Mucosa of descending colon (tissue), 3 donors: ENCODE data around the gene BANK1. TPM values are rescaled to one million over a fixed set of nuclear protein-coding genes. Genes with fewer than 3 reads are reported as not detected.

ENCODE experiments used
- ATAC-seq: fragments of 200-7000 bp; cut with Tn5 transposase; one replicate; pipeline ENCODE4 v1.9.1; 2020; ENCODE audit warnings: mild to moderate bottlenecking, moderate library complexity
- DNase-seq, 3 donors: peaks; one replicate each; pipeline ENCODE4 v3.0.0-alpha.2; 2020
- H3K36me3 ChIP-seq: fragments of 200-600 bp; one replicate; pipeline ENCODE4 v1.8.0; 2021; ENCODE audit warnings: low read depth, mild to moderate bottlenecking
- H3K4me1 ChIP-seq: fragments of 200-600 bp; one replicate; pipeline ENCODE4 v1.8.0; 2021; ENCODE audit warnings: low read depth, mild to moderate bottlenecking
- H3K4me3 ChIP-seq: fragments of 200-600 bp; one replicate; pipeline ENCODE4 v1.8.0; 2021; ENCODE audit warnings: mild to moderate bottlenecking
- H3K9me3 ChIP-seq: fragments of 200-600 bp; one replicate; pipeline ENCODE4 v1.8.0; 2021; ENCODE audit warnings: mild to moderate bottlenecking
- CTCF ChIP-seq: fragments of 200-600 bp; IDR thresholded peaks from one replicate; pipeline ENCODE4 v1.8.0; 2022; ENCODE audit warnings: antibody characterized with exemption, mild to moderate bottlenecking
- intact Hi-C, 2 donors: fragments of 100-400 bp; cut with DNase I in 1 of 2; cut with micrococcal nuclease in 1 of 2; formaldehyde crosslinking; loops; one replicate each; pipeline versions ENCODE4 v1.11.0 to v1.11.1; 2022; cut with DNase I, micrococcal nuclease
- total RNA-seq, 3 donors: library from RNA; stranded (reverse); fragmentation: NEBNext Ultra II Directional in 2 of 3; extraction: Animal tissue kit (Norgen Biotek cat#: 25700) in 2 of 3; gene quantifications; one replicate each; pipeline versions ENCODE4 v1.2.1 to v1.2.4, GENCODE V29; 2021 to 2023
- donor health status: DM: no; HTN: no; CAD: no; lungs with moderate emphysema.
- donor health status: DM: no; HTN: no; CAD: no.
- donor health status: DM: no; HTN: yes; CAD: no.

The BANK1 gene
- total RNA-seq, 3 donors from 2014 or later = 0.73 to 1.1 (median 0.78) TPM

- H3K4me1 ChIP-seq = no peaks in the 10 kb centered on the region
- H3K9me3 ChIP-seq = no peaks in the 10 kb centered on the region
- H3K36me3 ChIP-seq = no peaks in the 10 kb centered on the region
- no peak for TF ChIP-seq CTCF
- ATAC-seq (no peak), DNase-seq (no peak)
- intact Hi-C loops = no loop called here
- H3K4me3 ChIP-seq = no peak overlapping the region
These were observed 237.4 kb downstream of the BANK1 start for GRCh38 chr4:102027961-102028360.

GRCh38 chr4:102031406-102031805 is 240.9 kb downstream of the BANK1 start:
- no peak for ATAC-seq
- intact Hi-C loops = no loop called here
- TF ChIP-seq CTCF = no peak
- Histone ChIP-seq H3K4me1 (no peaks in the 10 kb centered on the region), H3K36me3 (no peaks in the 10 kb centered on the region), H3K4me3 (no peak overlapping the region), H3K9me3 (no peaks in the 10 kb centered on the region)
- DNase-seq = no peak

GRCh38 chr4:102036016-102036415 is 245.5 kb downstream of the BANK1 start:
- no peak for TF ChIP-seq CTCF
- Histone ChIP-seq H3K4me3 (no peak overlapping the region), H3K36me3 (no peaks in the 10 kb centered on the region), H3K9me3 (no peaks in the 10 kb centered on the region), H3K4me1 (no peaks in the 10 kb centered on the region)
- DNase-seq = no peak
- intact Hi-C loops = no loop called here
- no peak for ATAC-seq

- ATAC-seq (no peak), DNase-seq (no peak)
- no peak for TF ChIP-seq CTCF
- H3K9me3 ChIP-seq = no peaks in the 10 kb centered on the region
- H3K4me3 ChIP-seq = no peak overlapping the region
- no peaks in the 10 kb centered on the region for H3K36me3 ChIP-seq
- intact Hi-C loops = no loop called here
- no peaks in the 10 kb centered on the region for H3K4me1 ChIP-seq
These were observed 246.3 kb downstream of the BANK1 start for GRCh38 chr4:102036619-102037376.

- ATAC-seq = no peak
- intact Hi-C loops = no loop called here
- TF ChIP-seq CTCF = no peak
- Histone ChIP-seq H3K36me3 (no peaks in the 10 kb centered on the region), H3K4me1 (no peaks in the 10 kb centered on the region), H3K9me3 (no peaks in the 10 kb centered on the region), H3K4me3 (no peak overlapping the region)
- no peak for DNase-seq
These were observed 247.0 kb downstream of the BANK1 start for GRCh38 chr4:102037566-102037965.
